Measurements from ENCODE around the gene UQCR10. TPM values are rescaled to one million over a fixed set of nuclear protein-coding genes. Genes with fewer than 3 reads are reported as not detected.

UQCR10 gene
- total RNA-seq, 1 donor from 2014 or later, result 42.4 TPM

DNA sequence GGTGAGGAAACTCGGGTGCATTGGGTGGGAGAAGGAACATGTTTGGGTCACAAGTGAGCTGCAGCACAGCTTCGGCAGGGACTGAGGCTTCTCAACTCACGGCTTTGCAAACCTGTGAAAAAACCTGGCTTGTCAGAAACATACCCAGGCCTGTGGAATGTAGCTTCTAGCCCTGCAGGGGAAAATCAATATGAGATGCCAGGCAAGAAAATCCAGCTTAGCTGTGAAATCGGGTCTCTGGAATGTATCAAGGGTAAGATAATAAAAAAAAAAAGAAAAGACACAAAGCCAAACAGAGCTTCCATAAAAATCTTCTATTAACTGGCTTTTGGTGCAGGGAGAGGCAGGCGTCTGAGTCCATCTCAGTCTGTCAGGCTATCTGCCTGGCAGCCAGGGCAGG, 28.5 kb downstream of the UQCR10 start:
- no peak for FAIRE-seq
- TF ChIP-seq, protein P1, sequence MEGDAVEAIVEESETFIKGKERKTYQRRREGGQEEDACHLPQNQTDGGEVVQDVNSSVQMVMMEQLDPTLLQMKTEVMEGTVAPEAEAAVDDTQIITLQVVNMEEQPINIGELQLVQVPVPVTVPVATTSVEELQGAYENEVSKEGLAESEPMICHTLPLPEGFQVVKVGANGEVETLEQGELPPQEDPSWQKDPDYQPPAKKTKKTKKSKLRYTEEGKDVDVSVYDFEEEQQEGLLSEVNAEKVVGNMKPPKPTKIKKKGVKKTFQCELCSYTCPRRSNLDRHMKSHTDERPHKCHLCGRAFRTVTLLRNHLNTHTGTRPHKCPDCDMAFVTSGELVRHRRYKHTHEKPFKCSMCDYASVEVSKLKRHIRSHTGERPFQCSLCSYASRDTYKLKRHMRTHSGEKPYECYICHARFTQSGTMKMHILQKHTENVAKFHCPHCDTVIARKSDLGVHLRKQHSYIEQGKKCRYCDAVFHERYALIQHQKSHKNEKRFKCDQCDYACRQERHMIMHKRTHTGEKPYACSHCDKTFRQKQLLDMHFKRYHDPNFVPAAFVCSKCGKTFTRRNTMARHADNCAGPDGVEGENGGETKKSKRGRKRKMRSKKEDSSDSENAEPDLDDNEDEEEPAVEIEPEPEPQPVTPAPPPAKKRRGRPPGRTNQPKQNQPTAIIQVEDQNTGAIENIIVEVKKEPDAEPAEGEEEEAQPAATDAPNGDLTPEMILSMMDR (IDR thresholded peaks at IDR 0.05; ENCODE audit: insufficient read depth, low read length, severe bottlenecking), result no peak
- Histone ChIP-seq H3K27me3 (ENCODE audit: control insufficient read depth, insufficient read depth, low read length) (no peaks in the 10 kb centered on the region), H3K36me3 (ENCODE audit: control insufficient read depth, insufficient read depth, low read length) (peaks cover 17% of the 10 kb centered on the region), H3K4me3 (ENCODE audit: low read depth, low read length) (no peak overlapping the region)
- no peak for DNase-seq (ENCODE audit: low read depth)

DNA sequence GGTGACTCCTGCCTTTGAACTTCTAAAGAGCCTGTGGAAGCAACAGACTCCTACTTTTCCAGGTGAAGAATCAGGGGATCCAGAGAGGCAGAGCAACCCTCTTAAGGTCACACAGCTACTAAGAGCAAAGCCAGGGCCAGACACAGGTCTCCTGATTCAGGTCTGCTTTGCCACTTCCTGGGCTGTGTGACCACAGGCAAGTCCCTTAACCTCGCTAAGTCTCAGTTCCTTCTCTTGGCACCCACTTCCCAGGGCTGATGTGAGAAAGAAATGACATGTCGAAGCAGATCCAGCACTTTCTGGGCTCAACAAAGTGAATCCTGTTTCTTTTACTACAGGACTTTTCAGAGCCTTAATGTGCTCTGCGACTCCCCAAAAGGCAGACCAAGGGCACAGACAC, 30.2 kb downstream of the UQCR10 start:
- peaks cover 13% of the 10 kb centered on the region for H3K36me3 ChIP-seq (ENCODE audit: control insufficient read depth, insufficient read depth, low read length)
- no peak for FAIRE-seq

DNA sequence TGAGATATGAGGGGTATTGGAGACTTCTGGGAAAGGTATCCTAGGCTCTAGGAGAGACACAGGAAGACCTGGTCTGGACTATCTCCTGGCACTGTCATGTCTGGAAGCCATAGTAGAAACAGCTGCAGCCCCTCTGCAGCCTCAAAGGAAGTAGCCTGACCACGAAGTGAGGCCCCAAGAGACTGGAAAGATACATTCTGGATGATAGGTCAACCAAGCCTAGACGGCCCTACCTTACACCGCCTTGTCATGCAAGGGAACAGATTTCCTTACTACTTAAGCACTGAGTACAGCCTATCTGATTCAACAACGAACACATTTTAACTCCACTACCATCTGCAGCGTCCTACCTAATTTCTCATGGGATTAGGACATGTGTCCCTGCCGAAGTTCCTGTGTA, 31.1 kb downstream of the UQCR10 start:
- TF ChIP-seq, protein P1 (IDR thresholded peaks at IDR 0.05; ENCODE audit: insufficient read depth, low read length, severe bottlenecking), result no peak
- no peaks in the 10 kb centered on the region for H3K27me3 ChIP-seq (ENCODE audit: control insufficient read depth, insufficient read depth, low read length)
- H3K36me3 ChIP-seq (ENCODE audit: control insufficient read depth, insufficient read depth, low read length), result peaks cover 12% of the 10 kb centered on the region
- DNase-seq (ENCODE audit: low read depth) (no peak), FAIRE-seq (peak; percentile 77)
- H3K4me3 ChIP-seq (ENCODE audit: low read depth, low read length), result no peak overlapping the region

More for the DNA sequence above, 30.2 kb downstream of the UQCR10 start:
- Histone ChIP-seq H3K4me3 (ENCODE audit: low read depth, low read length) (no peak overlapping the region), H3K27me3 (ENCODE audit: control insufficient read depth, insufficient read depth, low read length) (no peaks in the 10 kb centered on the region)
- TF ChIP-seq, protein P1 (IDR thresholded peaks at IDR 0.05; ENCODE audit: insufficient read depth, low read length, severe bottlenecking), result no peak
- DNase-seq (ENCODE audit: low read depth), result no peak

DNA sequence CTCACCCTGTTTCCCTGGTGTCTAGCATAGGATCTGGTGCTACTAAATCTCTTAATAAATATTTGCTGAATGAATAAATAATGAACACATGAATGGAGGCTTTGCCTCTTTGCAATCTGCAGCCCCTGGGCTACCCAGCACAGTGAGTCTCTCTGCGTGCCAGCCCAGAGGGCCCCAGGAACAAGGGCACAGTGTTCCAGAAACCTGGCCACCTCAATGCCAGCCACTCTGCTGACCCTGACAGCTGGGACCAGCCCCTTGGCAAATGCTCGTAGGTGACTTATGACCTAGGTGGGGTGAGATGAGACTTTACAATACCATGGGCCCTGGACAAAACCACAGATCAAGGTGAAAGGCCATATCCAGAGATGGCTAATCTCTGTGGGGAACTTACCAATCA, 31.6 kb downstream of the UQCR10 start:
- no peak for DNase-seq (ENCODE audit: low read depth)
- no peaks in the 10 kb centered on the region for H3K27me3 ChIP-seq (ENCODE audit: control insufficient read depth, insufficient read depth, low read length)
- TF ChIP-seq, protein P1 (IDR thresholded peaks at IDR 0.05; ENCODE audit: insufficient read depth, low read length, severe bottlenecking), result no peak
- no peak overlapping the region for H3K4me3 ChIP-seq (ENCODE audit: low read depth, low read length)
- no peak for FAIRE-seq
- peaks cover 13% of the 10 kb centered on the region for H3K36me3 ChIP-seq (ENCODE audit: control insufficient read depth, insufficient read depth, low read length)

DNA sequence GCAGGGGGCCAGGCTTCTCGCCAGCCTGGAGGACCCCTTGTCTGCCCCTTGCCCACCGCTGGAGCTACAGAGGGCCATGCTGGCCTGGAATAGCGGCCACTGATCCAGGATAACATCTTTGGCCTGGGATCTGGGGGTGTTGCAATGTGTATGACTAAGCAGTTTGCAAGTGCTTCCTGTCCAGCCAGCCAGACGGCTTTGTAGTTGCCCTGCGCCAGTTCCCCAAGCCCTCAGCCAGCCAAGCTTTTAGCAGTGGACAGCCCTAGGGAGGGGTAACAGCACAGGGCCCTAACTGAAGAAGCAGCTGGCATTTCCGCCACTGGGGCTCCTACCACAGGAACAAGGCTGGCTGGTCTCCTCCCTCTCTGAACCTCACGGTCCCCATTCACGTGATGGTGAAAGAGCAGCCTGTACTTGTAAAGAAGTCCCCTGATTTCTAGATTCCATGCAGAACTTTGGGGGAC, 32.1 kb downstream of the UQCR10 start:
- DNase-seq (ENCODE audit: low read depth) (peak; percentile 91), FAIRE-seq (peak; percentile 75)
- Histone ChIP-seq H3K36me3 (ENCODE audit: control insufficient read depth, insufficient read depth, low read length) (peaks cover 15% of the 10 kb centered on the region), H3K27me3 (ENCODE audit: control insufficient read depth, insufficient read depth, low read length) (no peaks in the 10 kb centered on the region), H3K4me3 (ENCODE audit: low read depth, low read length) (no peak overlapping the region)
- TF ChIP-seq, protein P1 (IDR thresholded peaks at IDR 0.05; ENCODE audit: insufficient read depth, low read length, severe bottlenecking), result peak; percentile 16

DNA sequence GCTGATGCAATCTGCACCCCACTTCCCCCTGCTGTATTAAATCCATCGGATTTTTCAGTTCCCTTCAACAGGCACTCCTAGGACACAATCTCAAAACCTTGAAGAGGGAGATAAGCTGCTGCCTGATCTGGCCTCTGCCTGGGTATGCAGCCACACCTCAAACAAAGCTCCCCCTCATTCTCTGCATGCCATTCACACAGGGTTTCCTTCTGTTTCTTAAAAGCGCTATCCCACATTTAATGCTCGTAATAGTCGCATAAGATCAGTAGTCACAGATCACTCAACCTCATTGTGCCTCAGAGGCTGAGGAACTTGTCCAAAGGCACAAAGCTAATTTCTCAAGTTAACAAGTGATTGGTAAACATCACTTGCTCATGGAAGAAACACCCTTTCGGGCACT, 34.0 kb downstream of the UQCR10 start:
- no peak for FAIRE-seq
- no peak overlapping the region for H3K4me3 ChIP-seq (ENCODE audit: low read depth, low read length)
- H3K27me3 ChIP-seq (ENCODE audit: control insufficient read depth, insufficient read depth, low read length), result no peaks in the 10 kb centered on the region
- DNase-seq (ENCODE audit: low read depth), result no peak
- TF ChIP-seq, protein P1 (IDR thresholded peaks at IDR 0.05; ENCODE audit: insufficient read depth, low read length, severe bottlenecking), result no peak
- H3K36me3 ChIP-seq (ENCODE audit: control insufficient read depth, insufficient read depth, low read length), result peaks cover 29% of the 10 kb centered on the region

Data from bronchial epithelial cell (primary cell).